HUDEP-2 (cell line): ENCODE results near the gene GIGYF2.

ENCODE experiments used
- DNase-seq, 76 experiments: peaks; one replicate each; lab custom pipeline; 2025; ENCODE audit not compliant: unreplicated experiment in 76 of 76; lab: John Stamatoyannopoulos, UW

The GIGYF2 gene

DNA sequence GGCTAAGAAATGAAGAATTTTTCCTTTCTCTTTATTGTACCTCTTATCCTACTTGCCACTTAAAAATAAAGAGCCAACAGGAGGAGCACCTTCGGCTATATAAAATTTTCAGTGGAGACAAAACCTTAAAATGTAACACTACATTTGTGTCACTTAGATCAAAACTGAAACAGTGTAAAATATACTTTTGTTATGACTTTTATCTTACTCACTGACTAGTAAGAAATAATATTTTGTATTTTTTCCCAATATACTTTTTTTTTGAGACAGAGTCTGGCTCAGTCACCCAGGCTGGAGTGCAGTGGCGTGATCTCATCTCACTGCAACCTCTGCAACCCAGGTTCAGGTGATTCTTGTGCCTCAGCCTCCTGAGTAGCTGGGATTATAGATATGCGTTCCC is 50.9 kb downstream of the GIGYF2 start:
- no peak for DNase-seq

- no peak for DNase-seq
Measured at GRCh38 chr2:232749331-232749730, 52.2 kb downstream of the GIGYF2 start.

DNA sequence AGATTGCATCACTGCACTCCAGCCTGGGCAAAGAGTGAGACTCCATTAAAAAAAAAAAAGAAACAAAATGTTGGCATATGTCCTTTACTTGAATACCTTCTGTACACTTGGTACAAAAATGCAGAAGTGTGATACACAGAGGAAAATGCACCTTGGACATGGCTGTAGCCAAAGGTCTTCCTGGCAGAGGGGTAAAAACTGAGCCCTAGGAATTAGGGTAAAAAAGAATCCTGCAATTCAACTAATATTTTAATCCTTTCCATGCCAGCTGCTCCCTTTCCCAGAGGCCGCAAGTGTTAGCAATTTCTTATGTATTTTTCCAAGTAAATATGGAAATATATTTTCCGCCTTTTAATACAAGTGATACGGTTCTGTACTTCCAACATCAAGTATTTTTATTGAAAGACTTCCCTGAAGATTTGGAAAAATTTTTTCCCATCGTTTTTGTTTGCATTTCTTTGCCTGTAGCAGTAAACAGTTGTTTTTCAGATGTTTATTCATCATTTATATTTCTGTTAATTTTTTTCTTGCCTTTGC is 53.1 kb downstream of the GIGYF2 start:
- DNase-seq, result no peak

- DNase-seq, result no peak
Measured at GRCh38 chr2:232757905-232758304, 60.8 kb downstream of the GIGYF2 start.

DNA sequence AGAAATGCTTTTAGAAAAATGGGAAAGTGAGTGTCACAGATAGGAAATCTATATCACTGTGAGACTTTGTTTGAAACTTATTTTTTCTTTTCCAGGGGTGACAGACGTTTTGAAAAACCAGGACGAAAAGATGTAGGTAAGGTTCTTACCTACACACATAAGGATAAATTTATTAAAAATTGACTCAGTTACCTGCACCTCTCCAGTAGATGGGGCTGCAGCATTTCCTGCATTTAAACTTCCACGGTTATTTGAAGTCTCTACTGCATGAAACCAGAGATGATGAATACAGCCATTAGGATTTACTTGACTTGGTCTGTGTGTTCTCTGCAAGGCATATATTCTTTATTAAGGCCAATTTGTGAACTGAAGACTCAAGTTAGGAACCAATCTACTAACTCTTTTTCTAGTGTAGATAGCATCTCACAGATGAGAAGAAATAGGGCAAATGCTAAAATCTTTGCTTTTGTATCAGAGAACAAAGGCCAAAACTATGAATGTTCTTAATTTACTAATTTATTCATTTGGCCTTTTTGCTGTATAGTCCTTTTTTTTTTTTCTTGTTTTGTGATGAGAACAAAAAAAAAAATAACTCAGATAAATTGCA is 64.3 kb downstream of the GIGYF2 start:
- peak in 16 of 76 experiments; percentile 1 to 41 (median 14) for DNase-seq

GRCh38 chr2:232767866-232768265 is 70.7 kb downstream of the GIGYF2 start:
- DNase-seq, result no peak

DNA sequence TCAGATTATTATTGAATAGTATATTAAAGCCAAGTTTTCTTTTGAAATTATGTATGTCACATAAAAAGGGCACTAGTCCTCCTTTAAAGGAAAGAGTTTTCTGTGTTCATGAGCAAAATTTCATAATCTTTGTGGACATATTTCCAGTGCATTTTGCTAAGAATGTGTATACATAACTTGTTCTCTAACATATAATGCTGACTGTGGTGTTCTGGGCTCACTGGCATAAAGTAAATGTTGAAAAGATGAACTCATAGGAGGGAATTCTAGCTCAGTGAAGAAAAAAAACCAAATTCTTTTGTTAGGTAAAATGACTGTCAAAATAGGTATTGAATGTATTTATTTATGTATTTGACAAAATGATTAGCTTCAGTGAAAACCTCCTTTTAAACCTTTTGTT is 73.1 kb downstream of the GIGYF2 start:
- DNase-seq, result no peak

DNA sequence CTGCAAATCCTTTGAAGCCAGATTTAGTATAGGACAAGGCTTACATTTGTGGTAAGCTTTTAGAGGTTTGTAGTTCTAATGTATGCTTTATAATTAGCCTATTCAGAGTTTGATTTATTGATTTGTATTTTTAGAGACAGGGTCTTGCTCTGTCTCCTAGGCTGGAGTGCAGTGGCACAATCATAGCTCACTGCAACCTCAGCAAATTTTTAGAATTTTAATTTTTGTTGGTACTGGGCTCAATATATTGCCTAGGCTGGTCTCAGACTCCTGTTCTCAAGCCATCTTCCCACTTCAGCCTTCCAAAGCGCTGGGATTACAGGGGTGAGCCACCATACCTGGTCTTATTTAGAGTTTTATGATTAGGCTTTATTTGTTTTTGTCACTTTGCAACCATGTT is 74.7 kb downstream of the GIGYF2 start:
- DNase-seq, result no peak

- no peak for DNase-seq
Measured at GRCh38 chr2:232772531-232772930, 75.4 kb downstream of the GIGYF2 start.

- DNase-seq, result no peak
Measured at GRCh38 chr2:232773815-232774214, 76.7 kb downstream of the GIGYF2 start.

DNA sequence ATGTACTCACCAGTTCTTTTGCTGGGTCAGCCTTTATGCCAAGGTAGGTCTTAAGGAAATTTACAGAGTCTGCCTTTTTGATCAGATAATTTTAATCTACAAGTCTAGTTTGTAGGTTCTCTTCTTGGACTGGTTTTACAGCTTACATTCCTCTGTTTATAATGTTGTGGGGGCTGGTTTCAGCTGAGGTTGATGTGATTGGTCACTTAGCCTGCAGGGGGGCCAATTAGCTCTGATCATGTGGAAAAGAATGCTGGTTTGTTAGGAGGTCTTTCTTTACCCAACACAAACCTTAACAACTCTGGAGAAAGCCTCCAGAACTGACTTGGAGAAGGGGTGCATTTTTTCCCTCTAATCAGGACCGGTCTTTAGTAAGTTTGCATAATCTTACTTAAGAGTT is 79.3 kb downstream of the GIGYF2 start, which contains the start of gene KCNJ13:
Gene KCNJ13, minus strand, starts transcription at position 131 of the 400 bp plus-strand sequence. CDS start 5,203 bp downstream, outside the sequence.
- DNase-seq, result no peak

DNA sequence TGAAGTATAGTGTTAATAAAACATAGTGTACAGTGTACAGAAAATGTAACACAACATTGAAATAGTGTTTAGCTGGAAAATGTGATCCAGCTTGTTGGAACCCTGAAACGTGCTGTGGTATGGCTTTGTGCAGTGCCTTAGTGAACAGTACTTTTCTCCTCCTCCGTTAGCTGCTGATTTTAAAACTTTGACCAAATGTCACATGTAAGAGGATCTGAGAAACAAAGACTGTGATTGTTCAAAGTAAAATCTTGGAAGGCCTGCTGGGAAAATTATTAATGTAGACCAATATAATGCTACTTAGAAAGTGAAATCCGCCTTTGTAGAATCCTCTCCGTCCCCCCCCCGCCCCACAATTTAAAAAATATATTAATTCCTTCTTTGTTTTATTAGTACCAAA is 80.1 kb downstream of the GIGYF2 start:
- no peak for DNase-seq

DNA sequence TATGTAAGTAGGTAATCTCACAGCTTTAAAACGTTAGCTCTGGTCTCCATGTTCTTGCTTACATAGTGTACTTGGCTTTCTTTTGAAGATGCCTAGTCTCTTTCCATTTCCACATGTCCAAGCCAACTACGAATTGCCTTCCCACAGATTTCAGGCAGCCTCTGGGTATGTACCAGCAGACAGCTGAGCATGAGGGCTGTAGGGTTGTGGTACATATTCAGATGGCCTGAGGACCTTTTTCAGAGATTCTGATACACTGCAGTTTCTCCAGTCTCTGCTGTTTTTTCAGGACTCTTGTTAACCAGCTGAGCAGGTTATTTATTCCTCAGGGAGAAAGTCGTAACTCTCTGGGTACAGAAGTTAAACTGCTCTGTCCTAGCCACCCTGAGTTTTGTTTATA is 82.3 kb downstream of the GIGYF2 start:
- DNase-seq, result no peak

DNA sequence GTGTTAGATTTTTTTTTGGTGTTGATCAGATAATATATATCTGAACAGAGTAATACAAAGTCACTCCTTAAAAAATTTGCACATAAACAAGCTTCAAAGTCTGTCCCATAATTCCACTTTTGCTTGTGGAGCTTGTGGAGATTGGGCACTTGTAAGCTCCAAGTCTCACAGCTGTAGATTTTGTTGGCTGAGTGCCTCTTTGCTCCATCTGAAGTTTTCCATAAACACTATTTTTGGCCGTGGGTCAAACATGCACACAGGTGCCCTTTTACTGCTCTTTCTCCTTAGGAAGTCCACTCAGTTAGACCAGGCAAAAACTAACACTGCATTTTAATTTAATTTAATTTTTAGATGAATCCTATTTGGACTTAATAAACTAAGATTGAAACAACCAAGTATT is 82.8 kb downstream of the GIGYF2 start:
- no peak for DNase-seq

DNA sequence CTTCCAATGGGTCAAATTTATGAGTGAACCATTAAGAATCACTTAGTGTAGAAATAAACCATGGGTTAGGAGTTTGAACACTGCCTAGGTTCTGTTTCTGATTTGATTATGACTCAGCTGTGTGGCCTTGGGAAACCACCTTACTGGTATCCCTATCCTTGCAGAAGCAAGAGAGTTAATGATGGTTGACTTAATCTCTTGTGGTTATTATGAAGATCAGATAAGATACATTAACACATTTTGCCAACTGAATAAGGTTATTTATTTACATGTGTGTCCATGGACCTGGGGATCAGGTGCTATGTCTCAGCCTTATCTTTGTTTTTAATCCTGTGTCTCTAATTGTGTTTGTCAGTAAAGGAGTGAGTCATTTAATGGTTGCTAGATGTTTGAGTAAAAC is 84.6 kb downstream of the GIGYF2 start:
- peak in 4 of 76 experiments; percentile 4 to 20 (median 7) for DNase-seq

DNA sequence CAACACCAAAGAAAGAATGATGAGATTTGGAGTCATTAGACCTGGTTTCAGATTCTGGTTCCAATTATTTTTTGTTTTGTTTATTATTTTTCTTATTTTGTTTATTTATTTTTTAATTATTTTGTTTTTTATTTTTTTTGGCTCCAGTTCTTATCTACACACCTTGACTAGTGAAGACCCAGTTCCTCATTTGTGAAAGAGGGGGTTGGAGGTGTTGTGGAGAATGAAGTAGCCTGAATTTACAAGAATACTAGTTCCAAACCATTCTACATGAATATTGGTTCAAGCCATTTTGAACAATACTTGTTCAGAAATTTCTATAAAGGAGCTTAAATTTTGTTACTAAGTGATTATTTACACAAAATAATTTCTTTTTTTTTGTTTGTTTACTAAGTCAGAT is 86.1 kb downstream of the GIGYF2 start:
- DNase-seq, result no peak

DNA sequence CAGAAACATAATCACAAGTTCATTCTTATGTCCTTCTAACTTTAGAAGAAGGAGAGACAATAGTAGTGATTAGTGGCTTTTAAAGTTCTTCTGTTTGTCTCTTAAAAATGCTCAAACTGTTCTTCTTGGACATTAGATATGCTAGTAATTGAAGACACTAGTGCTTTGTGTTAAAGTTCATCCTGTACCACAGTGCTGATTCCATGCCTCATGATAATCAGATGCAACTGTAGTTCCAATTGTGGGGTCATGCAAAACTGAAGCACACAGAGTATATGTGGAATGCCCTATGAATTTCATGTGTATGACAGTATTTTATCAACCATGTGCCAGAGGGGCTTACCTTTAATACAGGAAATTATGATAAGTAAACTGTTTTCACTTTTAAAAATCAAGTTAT is 90.7 kb downstream of the GIGYF2 start:
- DNase-seq, result no peak

DNA sequence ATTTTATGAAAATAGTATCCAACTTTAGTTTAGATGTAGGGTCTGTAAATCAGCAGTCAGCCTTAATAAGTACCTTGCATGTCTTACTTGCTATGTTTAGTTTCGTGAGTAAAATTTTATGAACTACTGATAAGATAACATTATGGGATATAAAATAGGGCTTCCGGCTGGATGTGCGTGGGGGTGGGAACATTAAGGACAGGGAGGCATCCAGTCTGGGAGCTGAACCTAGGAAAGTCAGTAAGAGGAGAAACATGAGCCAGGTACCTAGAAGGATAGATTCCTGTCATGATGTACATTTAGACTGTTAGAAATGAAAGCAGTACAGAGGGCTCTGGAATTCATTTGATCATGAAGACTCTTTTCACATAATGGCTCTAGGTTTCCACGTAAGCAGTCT is 92.0 kb downstream of the GIGYF2 start:
- DNase-seq, result no peak

DNA sequence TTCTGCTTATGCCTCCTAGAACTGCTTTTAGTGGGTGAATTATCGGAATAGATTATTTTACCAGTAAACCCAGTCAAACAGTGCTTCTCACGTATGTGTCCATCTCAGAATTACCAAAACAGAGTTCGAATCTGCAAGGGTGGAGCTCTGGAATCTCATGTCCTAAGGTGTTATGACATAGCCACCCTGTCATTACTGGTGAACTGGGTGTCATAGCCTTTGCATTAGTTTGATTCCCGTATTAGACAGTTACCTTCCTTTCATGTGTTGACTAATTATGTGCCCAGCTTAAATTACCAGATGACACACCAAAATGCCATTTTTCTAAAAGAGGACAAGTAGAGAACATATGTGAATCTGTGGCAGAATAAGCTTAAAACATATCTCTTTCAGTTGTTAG is 94.4 kb downstream of the GIGYF2 start:
- DNase-seq, result no peak

DNA sequence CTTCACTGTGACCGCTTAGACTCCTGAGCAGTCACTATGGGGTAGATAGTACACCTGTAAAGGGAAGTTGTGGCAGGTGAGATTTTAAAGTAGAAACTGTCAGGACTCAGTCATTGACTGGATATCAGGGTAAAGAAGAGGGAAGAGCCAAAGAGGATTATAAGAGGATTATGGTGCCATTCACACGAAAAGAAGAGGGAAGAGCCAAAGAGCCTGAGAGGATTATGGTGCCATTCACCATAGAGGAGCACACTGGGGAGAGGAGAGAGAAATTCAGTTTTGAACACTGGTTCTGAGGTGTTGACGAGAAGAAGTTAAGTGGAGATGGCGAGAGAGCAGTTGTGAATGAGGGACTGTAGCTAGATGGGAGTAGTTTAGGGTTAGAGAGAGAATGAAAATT is 96.1 kb downstream of the GIGYF2 start:
- no peak for DNase-seq

DNA sequence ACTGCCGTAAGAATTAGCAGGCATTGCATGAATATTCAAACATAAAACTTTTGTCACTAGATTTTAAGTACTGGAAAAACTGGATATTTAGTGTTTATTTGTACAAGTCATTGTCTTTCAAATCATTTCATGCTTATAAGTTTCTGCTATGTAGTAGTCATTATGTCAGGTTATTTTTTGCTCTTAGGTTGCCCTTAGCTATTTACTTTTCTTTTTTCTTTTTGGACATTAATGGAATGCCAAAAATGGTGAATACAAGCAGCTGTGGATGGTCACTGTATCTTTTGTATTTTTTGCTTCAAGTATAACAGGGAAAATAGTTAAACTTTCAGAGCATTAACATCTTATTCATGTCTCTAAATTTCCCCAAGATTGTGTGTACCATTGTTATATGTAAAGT is 97.8 kb downstream of the GIGYF2 start:
- DNase-seq, result no peak

DNA sequence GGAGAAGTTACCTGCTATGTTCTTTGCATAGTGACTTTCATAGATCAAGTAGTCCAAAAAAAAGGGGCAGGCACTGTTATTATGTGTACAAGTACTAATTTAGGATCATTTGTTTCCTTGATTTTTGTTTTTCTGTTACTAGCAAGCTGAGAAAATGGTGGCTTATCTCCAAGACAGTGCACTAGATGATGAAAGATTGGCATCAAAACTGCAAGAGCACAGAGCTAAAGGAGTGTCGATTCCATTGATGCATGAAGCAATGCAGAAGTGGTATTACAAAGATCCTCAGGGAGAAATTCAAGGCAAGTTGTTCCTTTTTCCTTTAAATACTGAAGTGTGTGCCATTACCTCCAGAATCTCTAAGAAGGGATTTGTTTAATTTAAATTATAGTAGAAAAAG is 98.8 kb downstream of the GIGYF2 start:
- no peak for DNase-seq

DNA sequence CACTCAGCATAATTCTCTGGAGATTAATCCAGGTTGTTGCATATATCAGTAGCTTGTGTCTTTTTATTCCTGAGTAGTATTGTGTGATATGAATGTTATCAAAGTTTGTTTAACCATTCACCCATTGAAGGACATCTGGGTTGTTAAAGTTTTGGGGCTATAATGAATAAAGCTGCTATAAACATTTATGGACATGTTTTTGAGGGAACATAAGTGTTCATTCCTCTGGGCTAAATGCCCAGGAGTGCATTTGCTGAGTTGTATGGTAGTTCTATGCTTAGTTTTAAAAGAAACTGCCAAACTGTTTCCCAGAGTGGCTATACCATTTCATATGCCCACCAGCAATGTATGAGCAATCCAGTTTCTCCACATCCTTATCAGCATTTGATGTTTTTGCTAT is 101.1 kb downstream of the GIGYF2 start:
- no peak for DNase-seq
